ENCODE results near the gene CADPS2.
"Not testable (repeated sequence)": the region's sequence is repeated elsewhere in the genome, so short reads cannot be mapped to it uniquely, and the experiment has no call there.

CADPS2 gene

DNA sequence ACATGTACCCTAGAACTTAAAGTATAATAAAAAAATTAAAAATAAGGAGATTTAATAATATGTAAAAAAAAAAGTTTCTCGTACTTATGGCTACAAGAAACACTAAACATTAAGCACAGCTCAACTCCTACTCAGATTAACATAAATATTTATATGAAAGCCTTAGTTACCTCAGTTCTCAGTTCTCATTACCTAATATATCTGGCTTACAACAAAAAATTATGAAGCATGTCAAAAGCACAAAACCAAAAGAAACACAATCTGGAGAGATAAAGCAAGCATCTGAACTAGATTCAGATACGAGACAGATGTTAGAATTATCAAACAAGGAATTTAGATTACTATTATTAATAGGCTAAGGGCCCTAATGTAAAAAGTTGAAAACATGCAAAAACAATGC is 227.4 kb downstream of the CADPS2 start:
- no peak for DNase-seq

DNA sequence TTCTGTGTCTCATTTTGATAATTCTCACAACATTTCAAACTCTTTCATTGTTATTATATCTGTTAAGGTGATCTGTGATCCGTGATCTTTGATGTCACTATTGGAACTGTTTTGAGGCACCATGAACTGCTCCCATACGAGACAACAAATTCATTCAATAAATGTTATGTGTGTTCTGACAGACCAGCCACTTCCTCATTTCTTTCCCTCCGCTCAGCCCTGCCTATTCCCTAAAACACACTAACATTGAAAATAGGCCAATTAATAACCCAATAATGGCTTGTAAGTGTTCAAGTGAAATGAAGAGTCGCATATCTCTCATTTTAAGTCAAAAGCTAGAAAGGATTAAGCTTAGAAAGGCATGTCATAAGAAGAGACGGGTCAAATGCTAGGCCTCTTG is 232.6 kb downstream of the CADPS2 start:
- DNase-seq = no peak

DNA sequence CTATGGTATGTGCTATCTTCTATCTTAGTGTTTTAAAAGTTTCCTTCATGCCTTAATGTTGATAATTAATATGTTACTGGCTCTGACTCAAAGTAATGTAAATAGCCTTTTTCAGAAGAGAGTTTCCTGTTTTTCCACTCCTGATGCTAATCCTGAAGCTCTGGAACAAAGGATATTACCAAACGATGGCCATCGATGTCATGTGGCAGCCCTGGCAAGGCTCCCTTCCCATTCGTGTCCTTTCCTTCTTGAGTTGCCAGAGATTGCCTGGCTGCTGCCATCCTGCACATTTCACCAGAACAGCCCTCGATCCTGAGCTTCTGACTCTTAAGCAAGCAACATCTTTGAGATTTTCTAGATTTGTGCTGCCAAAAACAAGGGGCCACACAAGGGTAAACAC is 233.4 kb downstream of the CADPS2 start:
- DNase-seq = no peak

DNA sequence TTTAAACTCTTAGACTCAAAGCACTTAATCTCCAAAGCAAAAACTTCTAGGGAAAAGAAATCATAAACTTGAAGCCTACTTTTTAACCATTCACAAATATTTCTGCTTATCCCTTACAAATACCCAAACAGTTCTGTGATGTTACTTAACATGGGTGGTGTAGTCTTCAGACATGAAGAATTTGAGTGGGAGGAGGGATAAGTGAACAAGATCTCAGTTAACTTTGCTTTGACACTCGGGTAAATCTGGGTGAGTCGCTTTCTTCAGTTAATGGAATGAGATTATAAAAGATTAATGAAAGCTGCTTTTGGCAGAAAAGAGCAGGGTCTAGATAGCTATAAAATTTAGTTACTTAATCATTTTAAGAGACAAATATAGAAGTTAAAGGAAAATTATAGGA is 234.8 kb downstream of the CADPS2 start:
- DNase-seq = no peak

GRCh38 chr7:122643250-122643649 is 243.0 kb downstream of the CADPS2 start:
- no peak for DNase-seq

- no peak for DNase-seq
These were observed 247.8 kb downstream of the CADPS2 start for GRCh38 chr7:122638459-122638858.

- DNase-seq = no peak
These were observed 248.5 kb downstream of the CADPS2 start for GRCh38 chr7:122637784-122638183.

DNA sequence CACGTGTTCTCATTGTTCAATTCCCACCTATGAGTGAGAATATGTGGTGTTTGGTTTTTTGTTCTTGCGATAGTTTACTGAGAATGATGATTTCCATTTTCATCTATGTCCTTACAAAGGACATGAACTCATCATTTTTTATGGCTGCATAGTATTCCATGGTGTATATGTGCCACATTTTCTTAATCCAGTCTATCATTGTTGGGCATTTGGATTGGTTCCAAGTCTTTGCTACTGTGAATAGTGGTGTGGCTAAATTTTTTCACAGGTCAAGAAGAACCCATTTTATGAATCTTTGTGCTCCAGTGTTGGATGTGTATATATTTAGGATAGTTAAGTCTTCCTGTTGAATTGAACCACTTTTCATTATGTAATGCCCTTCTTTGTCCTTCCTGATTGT is 250.8 kb downstream of the CADPS2 start:
- DNase-seq = not testable (repeated sequence)

GRCh38 chr7:122633472-122633871 is 252.8 kb downstream of the CADPS2 start:
- no peak for DNase-seq

- DNase-seq = no peak
These were observed 254.0 kb downstream of the CADPS2 start for GRCh38 chr7:122632238-122632637.

GRCh38 chr7:122629412-122629953 is 256.8 kb downstream of the CADPS2 start:
- no peak for DNase-seq

GRCh38 chr7:122628651-122629411 is 257.4 kb downstream of the CADPS2 start:
- DNase-seq = no peak

DNA sequence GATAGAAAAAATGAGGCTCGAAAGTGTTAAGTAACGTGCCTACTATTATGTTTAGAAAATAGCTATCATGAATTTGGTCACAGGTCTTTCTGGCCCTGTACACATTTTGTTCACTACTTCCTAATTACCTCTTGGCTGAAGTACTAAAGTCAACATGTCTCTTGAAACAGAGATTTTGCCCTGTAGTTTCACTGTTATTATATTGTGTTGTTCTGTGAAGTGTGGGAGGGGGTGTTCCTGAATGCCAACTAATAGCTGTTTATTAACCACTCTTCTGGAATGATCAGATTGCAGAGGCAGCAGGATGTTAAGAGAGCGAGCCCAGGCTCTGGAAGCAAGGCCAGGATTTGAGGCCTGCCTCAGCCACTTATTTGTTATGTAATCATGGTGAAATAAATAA is 259.5 kb downstream of the CADPS2 start:
- DNase-seq = no peak

GRCh38 chr7:122622682-122623081 is 263.6 kb downstream of the CADPS2 start:
- no peak for DNase-seq

DNA sequence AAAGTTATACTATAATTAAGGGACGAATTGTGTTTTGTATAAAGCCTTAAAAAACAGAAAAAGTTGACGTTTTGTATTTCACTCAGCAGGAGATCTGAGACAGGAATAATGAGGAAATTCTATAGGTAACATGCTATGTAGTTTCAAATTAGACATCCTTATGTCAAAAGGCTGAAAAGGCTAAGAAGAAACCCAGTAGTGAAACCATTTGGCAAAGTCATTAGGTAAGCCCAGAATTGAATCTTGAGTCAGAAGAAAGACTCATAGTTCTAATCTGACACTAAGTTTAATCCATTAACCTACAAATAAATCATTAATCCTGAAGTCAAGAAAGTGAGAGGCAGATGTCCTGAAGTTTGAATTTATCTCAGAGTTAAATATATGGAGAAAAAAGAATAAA is 266.6 kb downstream of the CADPS2 start:
- no peak for DNase-seq

- no peak for DNase-seq
These were observed 267.6 kb downstream of the CADPS2 start for GRCh38 chr7:122618585-122619189.

DNA sequence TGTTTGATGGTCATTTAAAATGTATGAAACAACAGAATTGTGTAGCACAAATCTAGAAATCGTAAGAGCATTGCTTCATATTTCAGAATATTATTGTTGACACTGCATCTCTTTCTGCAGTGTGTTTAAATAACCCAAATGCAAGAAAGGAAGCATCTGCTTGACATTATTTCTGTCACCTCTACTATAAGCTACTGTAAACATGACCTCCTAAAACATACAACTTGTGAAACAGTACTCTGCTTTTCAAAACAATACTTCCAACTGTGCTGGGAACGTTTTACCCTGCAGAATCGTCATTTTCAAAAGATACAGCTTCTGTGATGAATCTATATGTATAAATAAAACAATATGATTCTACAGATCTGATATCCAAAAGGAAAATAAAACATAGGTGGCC is 269.3 kb downstream of the CADPS2 start:
- DNase-seq = no peak

GRCh38 chr7:122605929-122606328 is 280.3 kb downstream of the CADPS2 start:
- DNase-seq = no peak

- no peak for DNase-seq
These were observed 282.0 kb downstream of the CADPS2 start for GRCh38 chr7:122604251-122604650.

DNA sequence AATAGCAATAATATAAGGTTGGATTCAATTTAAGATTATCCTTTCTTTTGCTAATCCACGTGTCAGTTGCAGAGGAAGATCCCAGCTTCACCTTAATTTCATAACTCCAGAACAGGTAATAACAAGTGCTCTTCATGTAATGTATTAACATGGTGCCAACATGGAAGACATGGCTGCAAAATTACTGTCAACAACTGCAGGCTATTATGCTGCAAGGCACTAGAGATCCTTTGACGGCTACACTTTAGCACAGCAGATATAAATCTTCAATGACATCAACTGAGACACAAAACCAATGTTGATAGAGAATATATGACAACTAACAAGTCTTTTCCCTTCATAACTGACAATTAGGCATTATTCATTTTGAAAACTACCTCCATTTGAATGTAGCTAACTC is 283.5 kb downstream of the CADPS2 start:
- no peak for DNase-seq

GRCh38 chr7:122600630-122601029 is 285.6 kb downstream of the CADPS2 start:
- no peak for DNase-seq

GRCh38 chr7:122600042-122600441 is 286.2 kb downstream of the CADPS2 start:
- DNase-seq = no peak

DNA sequence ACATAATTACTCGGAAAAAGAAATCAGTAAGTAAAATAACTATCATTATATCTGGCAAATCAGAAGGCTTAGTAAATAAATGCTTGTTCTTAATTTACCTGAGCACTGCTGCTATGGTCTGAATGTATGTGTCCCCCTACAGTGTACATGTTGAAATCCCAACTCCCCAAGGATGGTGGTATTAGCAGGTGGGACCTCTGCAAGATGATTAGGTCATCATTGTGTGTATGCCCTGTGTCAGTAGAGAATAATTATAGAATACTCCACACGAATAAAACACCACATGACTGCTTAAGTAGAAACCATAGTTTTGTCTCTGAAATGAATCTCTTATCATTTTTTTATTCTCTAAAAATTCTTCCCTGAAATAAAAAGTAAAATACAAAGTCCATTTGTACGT is 289.0 kb downstream of the CADPS2 start:
- no peak for DNase-seq

- DNase-seq = no peak
These were observed 290.4 kb downstream of the CADPS2 start for GRCh38 chr7:122595885-122596284.

GRCh38 chr7:122588621-122589020 is 297.6 kb downstream of the CADPS2 start:
- no peak for DNase-seq

Measured in NCI-H1694 treated with DMSO at 0.1 percent for 48 hours (cell line).